ENCODE measurements around the gene HECTD4.

Gene HECTD4

GRCh38 chr12:112185093-112185923 is 196.9 kb downstream of the HECTD4 start:
- DNase-seq (ENCODE audit: low spot score) = no peak
- no peak for TF ChIP-seq CTCF (IDR thresholded peaks at IDR 0.05; ENCODE audit: extremely low read depth, insufficient read depth, missing control alignments)
- in situ Hi-C loops (cut with MboI; ENCODE audit: low pct_unique_long_range_greater_than_20kb, low sequenced_read_pairs, unreplicated experiment) = no loop called here

- no peak for DNase-seq (ENCODE audit: low spot score)
- in situ Hi-C loops (cut with MboI; ENCODE audit: low pct_unique_long_range_greater_than_20kb, low sequenced_read_pairs, unreplicated experiment) = no loop called here
- no peak for TF ChIP-seq CTCF (IDR thresholded peaks at IDR 0.05; ENCODE audit: extremely low read depth, insufficient read depth, missing control alignments)
Measured at GRCh38 chr12:112184056-112184887, 198.0 kb downstream of the HECTD4 start.

GRCh38 chr12:112183141-112184021 is 198.8 kb downstream of the HECTD4 start:
- in situ Hi-C loops (cut with MboI; ENCODE audit: low pct_unique_long_range_greater_than_20kb, low sequenced_read_pairs, unreplicated experiment) = no loop called here
- peak; percentile 82 for DNase-seq (ENCODE audit: low spot score)
- TF ChIP-seq CTCF (IDR thresholded peaks at IDR 0.05; ENCODE audit: extremely low read depth, insufficient read depth, missing control alignments) = no peak

GRCh38 chr12:112182499-112182898 is 199.7 kb downstream of the HECTD4 start:
- in situ Hi-C loops (cut with MboI; ENCODE audit: low pct_unique_long_range_greater_than_20kb, low sequenced_read_pairs, unreplicated experiment) = no loop called here
- no peak for TF ChIP-seq CTCF (IDR thresholded peaks at IDR 0.05; ENCODE audit: extremely low read depth, insufficient read depth, missing control alignments)
- peak; percentile 58 for DNase-seq (ENCODE audit: low spot score)

GRCh38 chr12:112180422-112180821 is 201.8 kb downstream of the HECTD4 start:
- DNase-seq (ENCODE audit: low spot score) = no peak
- no peak for TF ChIP-seq CTCF (IDR thresholded peaks at IDR 0.05; ENCODE audit: extremely low read depth, insufficient read depth, missing control alignments)
- in situ Hi-C loops (cut with MboI; ENCODE audit: low pct_unique_long_range_greater_than_20kb, low sequenced_read_pairs, unreplicated experiment) = no loop called here

GRCh38 chr12:112179916-112180315 is 202.3 kb downstream of the HECTD4 start:
- in situ Hi-C loops (cut with MboI; ENCODE audit: low pct_unique_long_range_greater_than_20kb, low sequenced_read_pairs, unreplicated experiment) = no loop called here
- no peak for TF ChIP-seq CTCF (IDR thresholded peaks at IDR 0.05; ENCODE audit: extremely low read depth, insufficient read depth, missing control alignments)
- no peak for DNase-seq (ENCODE audit: low spot score)

Measured in GM13977 (cell line).